ENCODE data around the gene ELFN1. TPM values are rescaled to one million over a fixed set of nuclear protein-coding genes. Genes with fewer than 3 reads are reported as not detected.

Gene ELFN1
- total and polyA plus RNA-seq, 12 donors = 0.05 to 2.8 (median 0.86) TPM

DNA sequence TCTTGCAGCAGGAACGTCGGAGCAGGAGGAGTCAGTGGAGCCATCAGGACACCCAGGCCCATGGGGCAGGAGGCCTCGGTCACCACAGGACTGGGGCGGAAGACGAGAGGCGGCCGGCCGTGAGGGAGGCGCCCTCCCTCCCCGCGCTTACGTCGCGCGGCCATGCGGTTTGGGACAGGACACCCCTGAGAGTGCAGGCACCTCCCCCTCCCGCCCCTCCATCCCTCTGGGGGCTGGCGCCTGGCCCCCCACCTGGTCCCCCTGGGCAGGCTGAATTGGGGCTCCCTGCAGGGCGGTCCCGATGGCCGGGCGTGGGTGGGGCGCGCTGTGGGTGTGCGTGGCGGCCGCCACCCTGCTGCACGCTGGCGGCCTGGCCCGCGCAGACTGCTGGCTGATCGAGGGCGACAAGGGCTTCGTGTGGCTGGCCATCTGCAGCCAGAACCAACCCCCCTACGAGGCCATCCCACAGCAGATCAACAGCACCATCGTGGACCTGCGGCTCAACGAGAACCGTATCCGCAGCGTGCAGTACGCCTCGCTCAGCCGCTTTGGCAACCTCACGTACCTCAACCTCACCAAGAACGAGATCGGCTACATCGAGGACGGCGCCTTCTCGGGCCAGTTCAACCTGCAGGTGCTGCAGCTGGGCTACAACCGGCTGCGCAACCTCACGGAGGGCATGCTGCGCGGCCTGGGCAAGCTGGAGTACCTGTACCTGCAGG is 74.4 kb downstream of the ELFN1 start:
- intact Hi-C loops (cut with DNase I) = no loop called here
- H3K27me3 ChIP-seq = peaks cover 5% of the 10 kb centered on the region

DNA sequence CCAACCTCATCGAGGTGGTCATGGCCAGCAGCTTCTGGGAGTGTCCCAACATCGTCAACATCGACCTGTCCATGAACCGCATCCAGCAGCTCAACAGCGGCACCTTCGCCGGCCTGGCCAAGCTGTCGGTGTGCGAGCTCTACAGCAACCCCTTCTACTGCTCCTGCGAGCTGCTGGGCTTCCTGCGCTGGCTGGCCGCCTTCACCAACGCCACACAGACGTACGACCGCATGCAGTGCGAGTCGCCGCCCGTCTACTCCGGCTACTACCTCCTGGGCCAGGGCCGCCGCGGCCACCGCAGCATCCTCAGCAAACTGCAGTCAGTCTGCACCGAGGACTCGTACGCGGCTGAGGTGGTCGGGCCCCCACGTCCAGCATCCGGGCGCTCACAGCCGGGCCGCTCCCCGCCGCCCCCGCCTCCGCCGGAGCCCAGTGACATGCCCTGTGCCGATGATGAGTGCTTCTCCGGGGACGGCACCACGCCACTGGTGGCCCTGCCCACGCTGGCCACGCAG is 75.0 kb downstream of the ELFN1 start:
- peaks cover 11% of the 10 kb centered on the region for H3K27me3 ChIP-seq
- no peak overlapping the region for H3K27ac ChIP-seq
- H3K36me3 ChIP-seq (replicated peaks in 1 of 2) = no peaks in the 10 kb centered on the region
- no peak for TF ChIP-seq POLR2A (IDR thresholded peaks at IDR 0.05)
- TF ChIP-seq, protein P1, sequence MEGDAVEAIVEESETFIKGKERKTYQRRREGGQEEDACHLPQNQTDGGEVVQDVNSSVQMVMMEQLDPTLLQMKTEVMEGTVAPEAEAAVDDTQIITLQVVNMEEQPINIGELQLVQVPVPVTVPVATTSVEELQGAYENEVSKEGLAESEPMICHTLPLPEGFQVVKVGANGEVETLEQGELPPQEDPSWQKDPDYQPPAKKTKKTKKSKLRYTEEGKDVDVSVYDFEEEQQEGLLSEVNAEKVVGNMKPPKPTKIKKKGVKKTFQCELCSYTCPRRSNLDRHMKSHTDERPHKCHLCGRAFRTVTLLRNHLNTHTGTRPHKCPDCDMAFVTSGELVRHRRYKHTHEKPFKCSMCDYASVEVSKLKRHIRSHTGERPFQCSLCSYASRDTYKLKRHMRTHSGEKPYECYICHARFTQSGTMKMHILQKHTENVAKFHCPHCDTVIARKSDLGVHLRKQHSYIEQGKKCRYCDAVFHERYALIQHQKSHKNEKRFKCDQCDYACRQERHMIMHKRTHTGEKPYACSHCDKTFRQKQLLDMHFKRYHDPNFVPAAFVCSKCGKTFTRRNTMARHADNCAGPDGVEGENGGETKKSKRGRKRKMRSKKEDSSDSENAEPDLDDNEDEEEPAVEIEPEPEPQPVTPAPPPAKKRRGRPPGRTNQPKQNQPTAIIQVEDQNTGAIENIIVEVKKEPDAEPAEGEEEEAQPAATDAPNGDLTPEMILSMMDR (IDR thresholded peaks at IDR 0.05) = no peak
- WGBS, 4 donors = 95 to 97% (median 96%) methylated on average over 14 to 46 of the region's 46 CpGs
- peaks cover 0 to 6% of the 10 kb centered on the region in 2 donors for H3K4me1 ChIP-seq (replicated peaks in 1 of 2)
- intact Hi-C loops (cut with DNase I) = no loop called here
- DNase-seq = no peak
- H3K4me3 ChIP-seq = no peak overlapping the region
- no peaks in the 10 kb centered on the region for H3K9me3 ChIP-seq (replicated peaks in 1 of 3)

More for the DNA sequence above, 74.4 kb downstream of the ELFN1 start:
- no peak for TF ChIP-seq POLR2A (IDR thresholded peaks at IDR 0.05)
- TF ChIP-seq, protein P1 (IDR thresholded peaks at IDR 0.05) = no peak
- peaks cover 0 to 6% of the 10 kb centered on the region in 2 donors for H3K4me1 ChIP-seq (replicated peaks in 1 of 2)
- H3K4me3 ChIP-seq = no peak overlapping the region
- WGBS, 4 donors = 92 to 96% (median 94%) methylated on average over 12 to 56 of the region's 56 CpGs
- H3K9me3 ChIP-seq (replicated peaks in 1 of 3) = no peaks in the 10 kb centered on the region
- DNase-seq = no peak
- no peak overlapping the region for H3K27ac ChIP-seq
- H3K36me3 ChIP-seq (replicated peaks in 1 of 2) = no peaks in the 10 kb centered on the region

DNA sequence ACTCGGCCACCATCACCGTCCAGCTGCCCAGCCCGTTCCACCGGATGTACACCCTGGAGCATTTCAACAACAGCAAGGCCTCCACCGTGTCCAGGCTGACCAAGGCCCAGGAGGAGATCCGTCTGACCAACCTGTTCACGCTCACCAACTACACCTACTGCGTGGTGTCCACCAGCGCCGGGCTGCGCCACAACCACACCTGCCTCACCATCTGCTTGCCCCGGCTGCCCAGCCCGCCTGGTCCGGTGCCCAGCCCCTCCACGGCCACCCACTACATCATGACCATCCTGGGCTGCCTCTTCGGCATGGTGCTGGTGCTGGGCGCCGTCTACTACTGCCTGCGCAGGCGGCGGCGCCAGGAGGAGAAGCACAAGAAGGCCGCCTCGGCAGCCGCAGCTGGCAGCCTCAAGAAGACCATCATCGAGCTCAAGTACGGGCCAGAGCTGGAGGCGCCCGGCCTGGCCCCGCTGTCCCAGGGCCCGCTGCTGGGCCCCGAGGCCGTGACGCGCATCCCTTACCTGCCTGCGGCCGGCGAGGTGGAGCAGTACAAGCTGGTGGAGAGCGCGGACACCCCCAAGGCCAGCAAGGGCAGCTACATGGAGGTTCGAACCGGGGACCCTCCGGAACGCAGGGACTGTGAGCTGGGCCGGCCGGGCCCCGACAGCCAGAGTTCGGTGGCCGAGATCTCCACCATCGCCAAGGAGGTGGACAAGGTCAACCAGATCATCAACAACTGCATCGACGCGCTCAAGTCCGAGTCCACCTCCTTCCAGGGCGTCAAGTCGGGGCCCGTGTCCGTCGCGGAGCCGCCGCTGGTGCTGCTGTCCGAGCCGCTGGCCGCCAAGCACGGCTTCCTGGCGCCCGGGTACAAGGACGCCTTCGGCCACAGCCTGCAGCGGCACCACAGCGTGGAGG is 75.8 kb downstream of the ELFN1 start:
- H3K27me3 ChIP-seq = peaks cover 13% of the 10 kb centered on the region

More for the DNA sequence above, 75.8 kb downstream of the ELFN1 start:
- intact Hi-C loops (cut with DNase I) = no loop called here
- H3K9me3 ChIP-seq (replicated peaks in 1 of 3) = no peaks in the 10 kb centered on the region
- H3K27ac ChIP-seq = no peak overlapping the region
- DNase-seq = no peak
- no peak overlapping the region for H3K4me3 ChIP-seq
- peaks cover 0 to 6% of the 10 kb centered on the region in 2 donors for H3K4me1 ChIP-seq (replicated peaks in 1 of 2)
- H3K36me3 ChIP-seq (replicated peaks in 1 of 2) = no peaks in the 10 kb centered on the region
- no peak for TF ChIP-seq POLR2A (IDR thresholded peaks at IDR 0.05)
- TF ChIP-seq, protein P1 (IDR thresholded peaks at IDR 0.05) = no peak
- 93 to 98% (median 97%) methylated on average over 39 to 72 of the region's 72 CpGs for WGBS, 4 donors
